GM19193 (cell line): Measurements from ENCODE around the gene PPP1R3G.

ENCODE experiments used
- POLR2A ChIP-seq: IDR thresholded peaks from 4 replicates; pipeline ENCODE4 v1.6.1; 2011; ENCODE audit not compliant: insufficient read depth, insufficient read length; ENCODE audit errors: extremely low read depth

PPP1R3G gene

DNA sequence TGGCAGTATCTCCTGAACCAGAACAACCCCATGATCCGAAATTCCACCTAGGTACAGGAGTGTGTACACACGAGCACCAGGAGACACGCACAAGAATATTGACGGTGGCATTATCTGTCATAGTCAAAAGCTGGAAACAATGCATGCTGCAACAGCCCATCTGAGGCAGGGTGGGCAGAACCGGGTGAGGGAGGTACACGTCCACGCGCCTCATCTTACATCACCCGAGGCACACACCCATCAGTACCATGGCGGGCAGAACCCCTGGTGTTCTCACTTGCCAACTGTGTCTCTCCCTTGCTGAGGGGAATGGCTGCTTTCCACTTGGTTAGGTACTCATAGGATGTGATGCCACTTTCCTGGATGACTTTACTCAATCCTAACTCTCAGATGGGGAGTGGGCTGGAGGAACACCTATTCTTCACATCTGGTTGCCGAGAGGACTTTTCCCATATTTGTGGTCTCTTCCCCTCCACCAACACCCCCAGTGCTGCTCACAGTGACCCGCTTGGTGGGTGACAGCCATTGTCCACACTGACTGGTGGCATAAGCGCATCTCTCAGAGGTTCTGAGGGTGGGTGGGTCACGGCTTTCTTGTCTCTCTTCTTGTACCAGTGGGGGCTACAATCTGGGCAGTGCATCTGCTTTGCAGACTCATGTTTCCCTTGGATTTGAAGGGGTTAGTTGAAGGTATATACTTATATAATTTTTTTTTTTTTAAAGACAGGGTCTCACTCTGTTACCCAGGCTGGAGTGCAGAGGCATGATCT, 13.5 kb downstream of the PPP1R3G start:
- TF ChIP-seq POLR2A = no peak

DNA sequence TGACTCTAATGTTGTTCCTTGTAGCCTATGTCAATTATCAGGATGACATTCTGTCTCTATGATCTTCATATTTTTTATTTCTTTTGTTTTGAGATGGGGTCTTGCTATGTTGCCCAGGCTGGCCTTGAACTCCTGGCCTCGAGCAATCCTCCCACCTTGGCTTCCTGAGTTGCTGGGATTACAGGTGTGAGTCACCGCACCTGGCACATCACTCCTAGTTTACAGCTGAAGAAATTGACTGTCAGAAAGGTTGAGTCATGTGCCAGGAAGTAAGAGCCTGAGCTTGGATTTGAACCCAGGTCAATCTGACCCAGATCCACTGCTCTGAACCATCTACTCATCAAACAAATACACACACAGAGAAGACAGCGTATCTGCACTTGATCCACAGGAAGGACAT, 14.4 kb downstream of the PPP1R3G start:
- TF ChIP-seq POLR2A = no peak

DNA sequence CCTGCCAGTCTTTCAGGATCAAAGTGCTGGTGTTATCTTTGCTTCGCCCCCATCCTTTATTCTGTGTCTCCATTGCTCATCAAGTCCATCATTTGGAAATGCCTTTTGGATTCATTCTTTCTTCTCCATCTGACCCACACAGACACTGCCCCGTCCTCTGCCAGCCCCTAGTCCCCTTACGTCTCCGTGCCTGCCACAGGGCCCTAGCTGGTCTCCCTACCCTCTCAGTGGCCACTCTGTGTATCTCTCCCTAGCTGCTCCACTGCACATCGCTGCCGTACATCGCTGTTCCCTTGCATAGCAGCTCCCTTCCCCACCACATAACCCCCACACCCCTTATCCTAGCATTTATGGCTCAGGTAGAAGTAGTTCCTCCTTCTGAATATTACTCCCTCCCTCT, 15.7 kb downstream of the PPP1R3G start:
- no peak for TF ChIP-seq POLR2A

DNA sequence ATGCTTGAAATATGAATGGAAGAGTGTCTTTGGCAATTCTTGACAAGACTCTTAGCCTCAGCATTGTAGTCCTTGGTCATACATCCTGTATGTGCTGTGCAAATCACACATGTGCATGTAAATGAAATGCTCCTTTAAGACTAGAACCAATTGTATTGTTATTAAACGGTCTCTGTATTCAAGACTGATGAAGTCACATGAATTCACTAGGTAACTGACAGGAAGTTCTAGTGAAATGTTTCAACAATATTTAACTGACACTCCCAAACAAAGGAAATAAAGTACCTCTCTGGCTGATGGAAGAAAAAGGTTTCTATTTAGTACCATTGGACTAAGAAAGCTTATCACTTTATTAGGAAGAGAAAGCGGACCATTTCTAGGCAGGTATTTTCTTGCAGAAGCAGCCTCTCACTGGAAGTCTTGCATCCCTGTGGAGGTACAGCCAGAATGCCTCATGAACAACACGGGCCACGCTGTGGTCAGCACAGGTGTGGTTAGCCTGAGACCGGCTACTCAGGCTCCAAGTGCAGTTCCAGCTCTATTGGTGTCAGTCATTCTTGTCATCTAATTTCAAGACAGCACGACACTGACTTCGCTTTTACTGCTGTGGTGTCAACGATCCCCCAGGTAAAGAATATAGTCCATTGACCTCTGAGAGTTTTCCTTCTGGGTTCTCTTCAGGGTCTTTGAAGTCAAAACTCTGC, 17.3 kb downstream of the PPP1R3G start:
- TF ChIP-seq POLR2A = no peak

DNA sequence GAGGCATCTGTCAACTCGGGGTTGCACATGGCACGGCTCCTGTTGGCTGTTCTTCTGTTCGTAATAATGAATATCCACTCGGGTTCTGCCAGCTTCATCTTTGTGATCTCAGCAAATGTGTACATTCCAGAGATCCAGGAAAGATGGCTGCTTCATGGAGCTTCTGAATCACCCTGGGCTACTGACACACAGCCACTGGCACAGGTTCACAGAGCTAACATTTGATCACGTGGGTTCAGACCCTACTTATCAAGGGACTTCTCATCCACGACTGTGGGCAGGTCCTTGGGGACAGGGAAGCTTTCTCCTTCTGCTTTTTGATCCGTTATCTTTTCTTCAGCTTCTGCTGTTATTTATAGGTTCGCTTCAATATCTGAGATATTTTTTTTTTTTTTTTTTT, 18.1 kb downstream of the PPP1R3G start:
- TF ChIP-seq POLR2A = no peak

DNA sequence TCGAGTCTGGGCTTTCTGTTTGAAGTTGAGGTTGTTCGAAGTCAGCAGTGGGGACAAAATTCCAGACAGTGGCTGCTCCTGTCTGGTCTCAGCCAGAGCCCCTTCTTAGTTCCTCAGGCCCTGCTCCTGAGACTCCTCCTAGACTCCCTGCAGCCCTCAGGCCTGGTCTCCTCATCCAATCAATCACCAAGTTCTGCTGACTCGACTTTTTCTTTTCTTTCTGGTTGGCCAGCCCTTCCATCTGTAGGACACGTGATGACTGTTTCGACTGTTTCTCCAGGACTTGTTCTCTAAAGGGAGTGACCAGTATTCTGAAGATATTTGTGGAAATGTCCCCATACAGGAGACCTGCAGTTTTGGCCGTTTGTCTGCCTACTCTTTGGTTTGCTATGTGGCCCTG, 19.5 kb downstream of the PPP1R3G start:
- no peak for TF ChIP-seq POLR2A

DNA sequence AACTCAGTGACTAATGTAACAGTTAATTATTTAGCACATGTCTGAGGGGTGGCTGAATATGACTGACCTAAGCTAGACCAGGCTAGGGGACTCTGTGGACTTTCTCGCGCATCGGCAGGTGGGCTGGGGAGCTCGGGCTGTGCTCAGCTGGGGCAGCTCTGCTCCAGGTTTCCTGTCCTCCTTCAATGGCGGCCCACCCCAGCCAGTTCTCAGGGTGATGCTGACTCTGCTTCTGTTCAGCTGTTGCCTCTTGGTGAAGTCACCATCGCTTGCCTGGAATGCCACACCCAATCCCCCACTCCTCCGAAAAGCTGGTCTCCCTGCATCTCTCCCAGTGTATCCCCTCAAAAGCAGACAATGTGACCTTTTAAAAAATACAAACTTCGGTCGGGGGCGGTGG, 20.0 kb downstream of the PPP1R3G start:
- TF ChIP-seq POLR2A = no peak

DNA sequence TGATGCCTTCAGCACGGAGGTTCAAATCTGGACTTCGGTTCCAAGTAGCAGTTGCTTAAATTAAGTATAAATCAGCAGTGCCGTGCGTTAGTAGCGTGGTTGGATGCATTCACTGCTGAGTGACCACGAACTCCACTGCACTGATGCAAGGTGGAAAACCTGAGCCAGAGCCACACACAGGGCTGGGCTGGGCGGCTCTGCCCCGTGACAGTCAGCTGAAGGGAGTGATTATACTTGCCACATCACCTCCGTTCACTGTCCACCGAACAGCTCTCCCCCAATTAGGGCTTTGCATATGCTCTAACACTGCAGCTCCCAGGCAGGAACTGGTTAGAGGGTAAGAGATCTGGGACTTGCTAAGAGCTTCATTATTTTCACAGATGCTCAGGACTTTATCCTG, 22.2 kb downstream of the PPP1R3G start:
- no peak for TF ChIP-seq POLR2A

DNA sequence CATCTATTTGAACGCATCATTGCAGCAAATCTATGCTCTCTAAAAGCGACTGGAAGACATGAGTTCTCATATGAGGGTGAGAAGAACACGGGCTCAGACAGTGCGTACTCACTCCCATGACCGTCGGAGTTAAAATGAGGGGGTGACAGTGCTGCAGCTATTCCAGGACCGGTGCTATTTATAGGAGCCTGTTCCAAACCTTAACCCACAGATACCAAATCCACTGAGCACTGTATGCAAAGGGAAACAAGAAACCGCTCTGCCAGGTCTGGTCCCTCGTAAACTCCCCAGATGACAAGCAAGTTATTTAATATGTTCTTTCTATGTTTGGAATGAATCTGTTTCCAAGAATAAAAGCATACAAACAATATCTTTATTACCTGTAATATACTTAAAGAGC, 22.9 kb downstream of the PPP1R3G start:
- TF ChIP-seq POLR2A = no peak

DNA sequence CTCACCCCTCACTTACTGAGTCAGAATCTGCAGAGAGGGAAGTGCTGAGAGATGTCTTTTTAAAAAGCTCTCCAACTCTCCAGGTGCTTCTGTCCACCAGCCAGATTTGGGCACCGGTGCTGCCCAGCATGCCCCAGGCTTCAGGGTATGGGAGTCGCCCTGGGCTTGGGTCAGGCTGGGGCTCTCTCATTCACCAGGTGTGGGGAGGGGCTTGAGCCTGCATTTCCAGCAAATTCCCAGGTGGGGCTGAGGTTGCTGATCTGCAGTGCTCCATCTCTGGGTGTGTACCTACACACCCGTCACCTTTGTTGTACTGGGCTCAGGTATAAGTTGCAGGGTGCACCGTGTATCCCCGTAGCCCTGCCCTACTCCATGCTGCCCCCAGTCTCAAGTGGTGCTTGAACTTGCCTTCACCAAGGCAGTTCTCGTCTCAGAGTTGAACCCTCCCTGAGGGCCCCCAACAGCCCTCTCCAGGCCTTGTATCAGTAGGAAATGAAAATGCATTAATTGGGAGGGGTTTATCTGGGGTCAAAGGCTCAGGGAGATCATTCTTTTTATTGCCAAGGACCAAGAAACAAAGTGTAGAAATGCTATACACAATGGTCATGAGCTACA, 23.5 kb downstream of the PPP1R3G start:
- no peak for TF ChIP-seq POLR2A

DNA sequence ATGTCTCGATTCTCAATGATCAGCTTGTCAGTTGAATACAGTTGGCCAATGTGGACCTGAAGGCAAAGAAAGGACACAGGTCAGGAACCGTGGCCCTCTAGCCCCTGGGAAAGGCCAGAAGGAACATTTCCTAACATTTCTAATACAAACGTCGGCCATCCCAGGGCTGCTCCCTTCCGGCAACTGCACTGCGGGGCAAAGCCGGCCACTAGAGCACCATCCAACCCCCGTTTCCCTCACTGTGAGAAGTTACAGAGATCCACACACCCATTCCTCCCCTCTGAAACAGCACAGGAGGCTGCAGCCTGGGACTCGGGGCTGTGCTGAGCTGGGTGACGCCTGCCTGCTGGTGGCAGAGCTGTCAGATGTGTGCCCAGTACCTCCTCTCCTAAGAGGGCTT, 24.3 kb downstream of the PPP1R3G start:
- TF ChIP-seq POLR2A = no peak

DNA sequence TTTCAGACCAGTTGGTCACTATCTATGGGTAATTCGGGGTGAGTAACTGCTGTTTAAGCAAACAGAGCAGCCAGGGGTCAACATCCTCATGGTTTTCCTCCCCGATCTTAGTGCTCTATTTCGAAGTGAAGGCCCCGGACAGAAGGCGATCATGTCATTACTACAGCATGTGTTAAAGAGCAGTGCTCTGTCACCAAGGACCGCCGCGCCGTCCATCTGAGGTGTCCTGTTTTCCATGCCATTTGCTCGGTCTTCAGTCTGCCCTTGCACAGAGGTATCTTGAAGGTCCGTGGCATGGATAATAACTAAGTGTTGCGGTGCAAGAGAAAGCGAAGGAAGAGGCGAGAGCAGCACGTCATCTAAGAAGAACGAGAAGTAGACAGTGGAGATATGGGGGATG, 25.1 kb downstream of the PPP1R3G start:
- no peak for TF ChIP-seq POLR2A

DNA sequence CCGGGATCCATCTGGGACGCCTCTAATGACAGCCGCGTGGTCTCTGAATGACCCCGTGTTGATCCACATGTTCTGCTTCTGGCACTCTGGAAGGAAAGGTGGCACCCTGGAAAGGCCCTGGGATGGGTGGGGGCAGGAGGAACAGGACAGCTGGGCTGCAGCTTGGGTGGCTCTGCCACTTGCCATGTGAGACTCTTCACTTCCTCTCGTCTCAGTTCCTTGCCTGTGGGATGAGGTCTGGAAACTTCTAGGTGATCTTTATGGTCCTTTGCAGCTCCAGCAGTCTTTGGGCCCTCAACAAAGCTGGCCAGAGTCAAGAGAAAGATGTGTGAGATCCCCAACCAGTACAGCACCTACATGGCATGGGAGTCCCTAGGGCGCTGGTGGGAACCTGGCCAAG, 26.5 kb downstream of the PPP1R3G start:
- no peak for TF ChIP-seq POLR2A

DNA sequence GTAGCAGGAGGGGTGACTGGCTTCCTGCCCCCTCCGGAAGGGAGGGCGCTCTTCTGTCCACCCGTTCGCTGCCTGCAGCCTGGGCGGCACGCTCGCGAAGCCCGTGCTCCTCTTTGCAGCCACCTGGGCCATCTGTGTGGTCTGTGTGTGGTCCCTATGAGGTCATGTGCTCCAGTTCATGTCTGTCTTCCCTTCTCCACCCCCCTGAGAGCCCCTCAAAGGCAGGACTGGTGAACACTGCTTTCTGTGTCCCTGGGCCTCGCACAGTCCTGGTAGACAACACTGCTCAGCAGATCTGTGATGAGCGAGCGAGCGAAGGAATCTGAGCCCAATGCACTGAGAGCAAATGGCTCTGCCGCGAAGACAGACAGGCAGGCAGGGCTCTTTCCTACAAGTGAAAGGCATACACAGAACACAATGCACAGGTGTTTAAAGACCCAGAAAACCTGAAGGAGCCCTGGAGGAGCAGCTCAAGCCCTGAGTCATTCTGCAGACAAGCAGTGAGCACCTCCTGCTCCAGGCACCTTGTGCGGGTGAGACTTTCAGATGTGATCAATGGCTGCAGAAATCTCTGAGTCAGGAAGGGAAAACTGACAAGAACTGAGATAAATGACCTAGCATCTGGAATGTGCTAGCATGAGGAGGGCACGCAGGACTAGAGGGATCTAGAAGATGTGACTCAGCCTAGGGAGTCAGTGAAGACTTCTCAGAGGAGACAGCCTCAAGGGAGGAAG, 27.1 kb downstream of the PPP1R3G start:
- no peak for TF ChIP-seq POLR2A

DNA sequence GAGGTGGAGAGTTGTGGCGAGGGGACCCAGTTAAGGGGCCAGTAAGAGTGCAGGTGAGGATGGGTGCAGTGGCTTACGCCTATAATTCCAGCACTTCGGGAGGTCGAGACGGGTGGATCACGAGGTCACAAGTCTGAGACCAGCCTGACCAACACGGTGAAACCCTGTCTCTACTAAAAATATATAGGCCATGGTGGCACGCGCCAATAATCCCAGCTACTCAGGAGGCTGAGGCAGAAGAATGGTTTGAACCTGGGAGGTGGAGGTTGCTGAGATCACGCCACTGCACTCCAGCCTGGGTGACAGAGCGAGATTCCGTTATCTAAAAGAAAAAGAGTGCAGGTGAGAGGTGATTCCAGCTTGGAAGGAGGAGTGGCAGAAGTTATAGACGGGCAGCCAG, 28.0 kb downstream of the PPP1R3G start:
- TF ChIP-seq POLR2A = no peak
